Limb (tissue), 2 donors: ENCODE data around the gene LTBP2.
"Not testable (repeated sequence)": the region's sequence is repeated elsewhere in the genome, so short reads cannot be mapped to it uniquely, and the experiment has no call there.

Experiments
- DNase-seq, 2 donors: peaks; one replicate each; pipeline ENCODE4 v3.0.0-alpha.2; 2016; ENCODE audit errors: extremely low spot score in 2 of 2

Gene LTBP2

DNA sequence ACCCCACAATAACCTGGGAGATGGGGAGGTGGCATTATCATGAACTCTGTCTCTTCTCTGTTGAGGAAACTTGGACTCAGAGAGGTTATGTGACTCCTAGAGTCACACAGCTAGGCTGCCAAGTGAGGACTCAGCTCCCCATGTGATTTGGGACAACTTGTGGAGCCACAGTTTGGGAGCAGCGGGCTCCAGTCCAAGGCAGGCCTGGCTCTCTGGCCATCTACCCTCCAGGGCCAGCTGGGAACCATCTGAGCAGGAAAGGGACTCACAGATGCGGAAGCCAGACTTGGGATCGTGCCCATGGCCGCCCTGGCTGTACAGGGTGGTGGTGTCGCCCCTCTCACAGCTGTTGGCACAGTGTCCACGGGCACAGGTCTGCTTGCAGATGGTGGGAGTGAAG, 59.4 kb downstream of the LTBP2 start:
- no peak for DNase-seq

DNA sequence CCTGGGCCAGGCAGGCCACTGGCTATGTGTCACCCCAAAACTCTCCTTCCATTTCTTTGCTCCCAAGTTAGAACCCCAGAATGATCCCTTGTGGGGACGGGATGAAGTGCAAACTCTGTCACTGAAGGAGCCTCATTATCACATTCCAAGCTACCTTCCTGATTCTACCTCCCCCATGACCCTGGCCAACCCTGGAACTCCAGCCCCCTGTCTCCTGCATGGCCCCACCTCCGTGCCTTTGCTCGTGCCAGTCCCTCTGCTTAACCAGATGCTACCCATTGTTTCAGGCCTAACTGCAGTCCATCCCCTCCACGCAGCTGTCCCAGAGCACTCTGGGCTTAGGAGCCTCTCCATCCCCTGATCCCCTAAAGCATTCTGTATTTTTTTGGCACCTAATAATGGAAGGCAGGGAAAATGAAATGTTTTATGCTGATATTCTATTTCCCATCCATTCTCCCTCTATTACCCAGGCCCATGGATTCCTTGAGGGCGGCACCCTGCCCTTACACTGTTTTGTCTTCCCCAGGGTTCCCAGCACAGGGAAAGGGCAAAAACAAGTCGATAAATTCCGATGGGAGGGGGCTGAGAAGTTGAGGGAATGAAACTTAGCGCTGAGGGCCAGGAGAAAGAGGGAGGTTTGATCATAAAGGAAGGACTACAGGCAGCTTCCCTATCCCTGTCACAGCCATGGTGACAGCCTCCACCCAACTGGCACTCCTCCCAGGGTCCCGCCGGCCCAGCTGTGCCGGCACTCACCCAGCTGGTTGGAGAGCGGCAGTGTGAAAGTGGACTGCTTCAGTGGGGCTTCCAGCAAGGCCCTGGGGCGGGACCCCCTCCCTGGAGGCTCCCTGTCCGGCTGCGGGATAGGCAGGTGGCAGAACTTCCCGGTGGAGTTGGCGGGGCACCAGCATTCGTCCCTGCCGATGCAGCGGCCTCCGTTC, 60.3 kb downstream of the LTBP2 start:
- no peak for DNase-seq

- no peak for DNase-seq
Measured at GRCh38 chr14:74551001-74551400, 61.0 kb downstream of the LTBP2 start.

DNA sequence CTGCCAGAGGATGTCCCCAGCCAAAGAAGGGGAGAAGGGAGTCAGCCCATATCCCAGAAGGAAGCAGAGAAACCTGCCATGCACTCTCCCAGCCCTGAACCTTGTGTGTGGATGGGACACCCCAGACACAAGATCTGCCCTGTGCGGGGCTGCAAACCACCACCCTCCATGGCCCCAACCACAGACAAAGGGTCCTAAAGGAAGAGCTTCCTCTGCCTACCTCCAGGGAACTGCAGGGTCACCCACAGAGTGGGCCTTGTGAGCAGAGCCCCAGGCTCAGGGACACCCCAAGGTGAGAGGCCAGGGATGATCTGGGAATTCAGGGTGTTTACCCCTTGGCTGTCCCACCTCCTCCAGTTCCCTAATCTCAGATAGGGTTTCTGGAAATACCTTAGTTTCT, 62.0 kb downstream of the LTBP2 start:
- no peak for DNase-seq

GRCh38 chr14:74549588-74549987, 62.4 kb downstream of the LTBP2 start:
- DNase-seq = no peak

- no peak for DNase-seq
Measured at GRCh38 chr14:74548881-74549280, 63.2 kb downstream of the LTBP2 start.

- no peak for DNase-seq
Measured at GRCh38 chr14:74547331-74547927, 64.6 kb downstream of the LTBP2 start.

DNA sequence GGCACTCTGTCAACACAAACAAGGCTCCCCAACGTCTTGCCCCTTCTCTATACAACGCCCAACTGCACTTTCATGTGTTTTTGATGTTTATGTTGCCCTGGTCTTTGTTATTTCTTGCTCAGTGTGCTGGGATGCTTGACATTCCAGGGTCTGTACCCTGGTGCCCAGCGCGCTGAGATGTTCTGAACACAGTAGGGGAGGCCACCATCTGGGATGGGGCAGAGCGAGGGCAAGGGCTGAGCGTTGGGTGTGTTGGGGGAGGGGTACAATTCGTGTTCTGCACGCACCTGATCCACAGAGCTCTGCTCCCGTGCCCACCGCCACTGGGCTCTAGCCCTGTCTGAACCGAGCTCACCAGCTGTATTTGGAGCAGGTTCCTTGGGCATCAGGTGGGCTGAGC, 65.6 kb downstream of the LTBP2 start:
- DNase-seq = no peak

- no peak for DNase-seq
Measured at GRCh38 chr14:74545386-74545785, 66.7 kb downstream of the LTBP2 start.

GRCh38 chr14:74543771-74544438, 68.1 kb downstream of the LTBP2 start:
- DNase-seq = no peak

DNA sequence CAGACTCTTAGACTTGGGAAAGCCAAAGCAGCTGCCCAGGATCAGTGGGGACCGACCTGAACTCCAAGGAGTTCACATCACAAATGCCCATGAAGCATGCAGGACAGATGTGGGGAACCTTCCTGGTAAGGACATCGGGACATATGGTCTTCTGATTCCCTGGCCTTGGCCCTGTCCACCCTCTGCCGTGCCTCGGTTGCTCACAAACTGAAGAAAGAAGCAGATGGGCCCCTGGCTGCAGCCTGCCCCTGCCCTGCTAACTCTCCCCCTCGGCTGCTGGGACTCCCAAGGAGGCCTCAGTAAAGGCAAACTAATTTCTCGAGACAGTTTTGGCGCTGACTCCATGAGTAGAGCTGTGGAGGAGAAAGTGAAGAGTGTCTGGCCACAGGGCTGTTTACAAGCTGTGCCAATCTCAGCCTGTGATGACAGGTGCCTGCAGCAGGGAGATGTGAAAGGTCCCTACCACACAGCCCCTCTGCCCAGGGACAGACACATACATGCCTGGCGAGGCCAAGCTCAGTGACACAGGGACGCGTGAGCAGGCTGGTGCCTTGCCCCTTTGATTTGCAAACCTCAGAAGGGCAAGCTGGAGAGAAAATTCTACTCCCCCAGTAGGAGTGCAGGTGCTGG, 69.9 kb downstream of the LTBP2 start:
- no peak for DNase-seq

DNA sequence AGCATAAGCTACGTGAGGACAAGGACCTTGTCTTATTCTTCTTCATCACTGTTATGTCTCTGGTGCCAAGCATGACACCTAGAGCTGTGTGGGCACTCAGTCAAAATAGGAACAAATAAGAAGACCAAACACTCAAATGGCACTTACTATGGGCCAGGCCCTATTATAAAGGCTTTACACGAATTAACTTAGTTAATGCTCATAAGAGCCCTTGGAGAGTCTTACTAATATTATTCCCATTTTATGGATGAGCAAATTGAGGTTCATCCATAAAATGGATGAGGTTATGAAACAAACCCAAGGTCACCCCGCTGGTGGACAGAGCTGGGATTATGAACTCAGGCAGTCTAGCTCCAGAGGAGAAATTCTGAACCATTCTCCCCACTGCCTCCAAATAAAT, 70.8 kb downstream of the LTBP2 start:
- no peak for DNase-seq

DNA sequence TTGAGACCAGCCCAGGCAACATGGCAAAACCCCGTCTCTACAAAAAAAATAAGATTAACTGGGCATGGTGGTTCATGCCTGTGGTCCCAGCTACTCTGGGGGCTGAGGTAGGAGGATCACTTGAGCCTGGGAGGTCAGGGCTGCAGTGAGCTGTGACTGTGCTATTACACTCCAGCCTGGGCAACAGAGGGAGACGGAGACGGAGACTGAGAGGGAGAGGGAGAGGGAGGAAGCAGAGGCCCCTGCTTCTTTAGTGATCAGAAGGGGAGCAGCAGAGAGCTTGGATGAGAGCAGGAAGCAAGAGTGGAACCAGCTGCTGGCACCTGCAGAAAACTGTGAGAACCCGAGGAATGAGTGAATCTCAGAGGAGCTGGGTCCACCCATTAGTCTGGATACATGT, 72.5 kb downstream of the LTBP2 start:
- DNase-seq = no peak

DNA sequence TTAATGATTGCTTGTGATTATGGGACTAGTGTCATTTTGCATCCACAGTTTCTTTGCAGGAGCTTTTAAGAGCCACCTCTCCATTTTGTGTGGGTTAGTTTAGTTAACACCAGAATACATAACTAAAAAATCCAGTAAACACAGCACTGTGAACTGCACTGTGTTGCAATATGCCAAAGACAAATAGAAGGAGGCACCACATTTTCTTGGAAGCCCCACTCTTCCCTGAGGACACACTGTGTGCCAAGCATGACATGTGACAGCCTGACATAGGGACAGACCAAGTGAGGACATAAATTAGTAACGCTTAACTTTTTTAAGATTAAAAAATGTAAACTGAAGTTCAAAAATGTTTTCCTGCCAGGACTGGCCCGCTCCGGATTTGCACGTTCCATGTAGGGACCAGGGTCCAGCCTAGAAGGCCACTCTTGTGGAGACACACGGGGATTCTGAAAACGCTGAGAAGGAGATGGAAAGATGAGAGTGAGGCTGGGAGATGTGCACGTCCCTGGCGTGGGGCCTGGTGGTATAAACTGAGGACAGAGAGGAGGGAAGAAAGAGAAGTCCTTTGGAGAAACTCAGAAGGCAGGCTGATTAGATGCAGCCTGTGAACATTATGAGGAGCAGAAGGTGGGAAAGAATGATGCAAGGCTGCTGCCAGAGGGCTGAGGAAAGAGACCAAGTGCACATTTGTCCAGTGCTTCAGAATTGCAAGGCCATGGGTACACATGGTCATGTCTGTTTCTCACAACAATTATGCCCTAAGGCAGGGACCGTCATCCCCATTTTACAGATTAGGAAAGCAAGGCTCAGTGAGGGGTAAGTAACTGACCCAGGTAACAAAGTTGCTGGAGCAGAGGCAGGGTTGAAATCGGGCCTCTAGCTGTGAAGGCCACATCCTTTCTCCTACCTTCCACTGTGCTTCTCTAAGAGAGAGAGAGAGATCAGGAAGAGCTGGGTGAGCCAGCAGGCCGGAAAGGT, 73.3 kb downstream of the LTBP2 start:
- no peak for DNase-seq

DNA sequence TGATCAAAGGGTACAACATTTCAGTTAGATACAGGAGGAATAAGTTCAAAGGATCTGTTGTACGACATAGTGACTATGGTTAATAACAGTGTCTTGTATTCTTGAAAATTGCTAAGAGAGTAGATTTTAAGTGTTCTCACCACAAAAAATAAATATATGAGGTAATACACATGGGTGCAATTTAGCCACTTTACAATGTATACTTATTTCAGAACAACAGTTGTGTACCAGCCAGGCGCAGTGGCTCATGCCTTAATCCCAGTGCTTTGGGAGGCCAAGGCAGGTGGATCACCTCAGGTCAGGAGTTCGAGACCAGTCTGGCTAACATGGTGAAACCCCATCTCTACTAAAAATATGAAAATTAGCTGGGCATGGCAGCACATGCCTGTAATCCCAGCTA, 75.7 kb downstream of the LTBP2 start:
- not testable (repeated sequence) for DNase-seq

DNA sequence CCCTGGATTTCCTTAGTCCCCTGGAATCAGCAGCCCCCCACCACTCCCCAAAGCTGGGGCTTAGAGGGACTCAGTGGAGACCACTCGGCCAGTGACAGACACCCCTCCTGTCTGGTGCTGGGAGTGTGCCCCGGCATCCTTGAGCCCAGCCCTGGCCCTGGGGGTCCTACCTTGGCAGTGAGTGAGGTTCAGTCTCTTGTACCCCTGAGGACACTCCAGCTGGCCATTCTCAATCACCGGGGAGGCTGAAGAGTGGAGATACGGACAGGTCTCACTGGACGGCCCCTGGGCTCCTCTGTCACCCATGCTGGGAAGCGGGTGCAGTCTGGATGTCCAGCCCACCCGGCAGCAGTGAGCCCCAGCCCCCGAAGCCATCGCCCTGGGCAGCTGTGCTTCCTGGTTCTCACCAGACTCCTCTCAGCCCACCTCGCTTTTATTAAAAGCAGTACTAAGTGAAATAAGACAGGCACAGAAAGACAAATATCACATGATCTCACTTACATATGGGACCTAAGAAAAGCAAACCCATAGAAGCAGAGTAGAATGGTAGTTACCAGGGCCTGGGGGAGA, 76.2 kb downstream of the LTBP2 start:
- no peak for DNase-seq

GRCh38 chr14:74533576-74533975, 78.5 kb downstream of the LTBP2 start:
- no peak for DNase-seq

DNA sequence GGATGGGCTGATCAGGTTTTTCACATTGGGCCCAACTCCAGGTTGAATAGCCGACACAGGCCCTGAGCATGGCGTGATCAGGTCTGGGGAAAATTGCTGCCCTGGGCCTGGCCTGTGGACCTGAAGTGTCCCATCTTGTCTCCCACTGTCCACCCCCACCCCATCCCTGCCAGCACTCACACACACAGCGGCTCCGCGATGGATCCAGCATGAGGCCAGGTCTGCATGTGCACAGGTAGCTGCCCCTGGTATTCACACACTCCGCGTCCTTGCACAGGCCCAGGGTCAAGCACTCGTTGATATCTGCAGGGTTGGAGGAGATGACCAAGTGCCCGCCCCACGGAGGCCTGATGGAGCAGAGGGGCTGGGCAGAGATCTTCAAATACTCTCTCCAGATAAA, 79.8 kb downstream of the LTBP2 start:
- DNase-seq = no peak

GRCh38 chr14:74531467-74531866, 80.6 kb downstream of the LTBP2 start:
- no peak for DNase-seq

GRCh38 chr14:74531006-74531405, 81.0 kb downstream of the LTBP2 start:
- no peak for DNase-seq
